ENCODE data around the gene SPATA21. TPM values are rescaled to one million over a fixed set of nuclear protein-coding genes. Genes with fewer than 3 reads are reported as not detected.

Gene SPATA21
- total and polyA plus RNA-seq, 2 experiments from 2014 or later = 2.6 TPM; not detected in 1

DNA sequence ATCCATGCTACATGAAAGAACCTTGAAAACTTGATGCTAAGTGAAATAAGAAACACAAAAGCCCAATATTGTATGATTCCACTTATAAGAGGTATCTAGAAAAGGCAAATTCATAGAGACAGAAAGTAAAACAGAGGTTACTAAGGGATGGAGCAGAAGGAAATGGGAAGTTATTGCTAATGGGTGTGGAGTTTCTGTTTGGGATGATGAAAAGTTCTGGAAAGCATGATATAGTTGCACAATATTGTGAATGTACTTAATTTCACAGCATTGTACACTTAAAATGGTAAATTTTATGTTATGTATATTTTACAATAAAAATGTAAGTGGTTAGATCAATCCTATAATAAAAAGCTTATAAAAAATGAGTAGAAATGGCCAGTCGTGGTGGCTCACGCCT, 1.7 kb upstream of the SPATA21 start:
- H3K4me3 ChIP-seq = no peak overlapping the region
- H2AFZ ChIP-seq = no peak overlapping the region
- H3K9me2 ChIP-seq (ENCODE audit: insufficient read depth) = no peaks in the 10 kb centered on the region
- peaks cover 10% of the 10 kb centered on the region; the same call in 1 of the 2 replicates for H3K27me3 ChIP-seq (ENCODE audit: insufficient read depth)
- H3K4me1 ChIP-seq (ENCODE audit: insufficient read depth) = no peaks in the 10 kb centered on the region; the same call in 1 of the 2 replicates
- Mint-ChIP-seq H3K36me3 (ENCODE audit: low read depth) (peaks cover 2% of the 10 kb centered on the region; the same call in 1 of the 3 replicates), H3K27ac (no peak overlapping the region), H3K27me3 (ENCODE audit: insufficient read depth, low read depth, poor library complexity) (peaks cover 14% of the 10 kb centered on the region), H3K4me1 (0 out of 3 replicates have a peak, but pooled peaks cover 7% of the 10 kb centered on the region), H3K9me3 (no peaks in the 10 kb centered on the region), H3K4me3 (no peak overlapping the region)
- H3K79me2 ChIP-seq (replicated peaks; ENCODE audit: insufficient read depth) = peaks cover 16% of the 10 kb centered on the region
- TF ChIP-seq STAT1 (IDR thresholded peaks at IDR 0.05; ENCODE audit: unreplicated experiment) (no peak), JUNB (IDR thresholded peaks at IDR 0.05; ENCODE audit: unreplicated experiment) (no peak), NANOG (IDR thresholded peaks at IDR 0.05; ENCODE audit: borderline replicate concordance) (no peak), POLR2AphosphoS5 (IDR thresholded peaks at IDR 0.05; ENCODE audit: low read depth) (no peak), CREB1 (CRISPR knock-in tag; IDR thresholded peaks at IDR 0.05; ENCODE audit: low read depth) (no peak), EZH2phosphoT487 (IDR thresholded peaks at IDR 0.05; ENCODE audit: unreplicated experiment) (no peak), EZH2 (IDR thresholded peaks at IDR 0.05; ENCODE audit: low read depth, unreplicated experiment) (no peak), ZNF114 (CRISPR knock-in tag; IDR thresholded peaks at IDR 0.05) (no peak), ZNF331 (CRISPR knock-in tag; IDR thresholded peaks at IDR 0.05; ENCODE audit: low read depth) (no peak)
- TF ChIP-seq, protein P1, sequence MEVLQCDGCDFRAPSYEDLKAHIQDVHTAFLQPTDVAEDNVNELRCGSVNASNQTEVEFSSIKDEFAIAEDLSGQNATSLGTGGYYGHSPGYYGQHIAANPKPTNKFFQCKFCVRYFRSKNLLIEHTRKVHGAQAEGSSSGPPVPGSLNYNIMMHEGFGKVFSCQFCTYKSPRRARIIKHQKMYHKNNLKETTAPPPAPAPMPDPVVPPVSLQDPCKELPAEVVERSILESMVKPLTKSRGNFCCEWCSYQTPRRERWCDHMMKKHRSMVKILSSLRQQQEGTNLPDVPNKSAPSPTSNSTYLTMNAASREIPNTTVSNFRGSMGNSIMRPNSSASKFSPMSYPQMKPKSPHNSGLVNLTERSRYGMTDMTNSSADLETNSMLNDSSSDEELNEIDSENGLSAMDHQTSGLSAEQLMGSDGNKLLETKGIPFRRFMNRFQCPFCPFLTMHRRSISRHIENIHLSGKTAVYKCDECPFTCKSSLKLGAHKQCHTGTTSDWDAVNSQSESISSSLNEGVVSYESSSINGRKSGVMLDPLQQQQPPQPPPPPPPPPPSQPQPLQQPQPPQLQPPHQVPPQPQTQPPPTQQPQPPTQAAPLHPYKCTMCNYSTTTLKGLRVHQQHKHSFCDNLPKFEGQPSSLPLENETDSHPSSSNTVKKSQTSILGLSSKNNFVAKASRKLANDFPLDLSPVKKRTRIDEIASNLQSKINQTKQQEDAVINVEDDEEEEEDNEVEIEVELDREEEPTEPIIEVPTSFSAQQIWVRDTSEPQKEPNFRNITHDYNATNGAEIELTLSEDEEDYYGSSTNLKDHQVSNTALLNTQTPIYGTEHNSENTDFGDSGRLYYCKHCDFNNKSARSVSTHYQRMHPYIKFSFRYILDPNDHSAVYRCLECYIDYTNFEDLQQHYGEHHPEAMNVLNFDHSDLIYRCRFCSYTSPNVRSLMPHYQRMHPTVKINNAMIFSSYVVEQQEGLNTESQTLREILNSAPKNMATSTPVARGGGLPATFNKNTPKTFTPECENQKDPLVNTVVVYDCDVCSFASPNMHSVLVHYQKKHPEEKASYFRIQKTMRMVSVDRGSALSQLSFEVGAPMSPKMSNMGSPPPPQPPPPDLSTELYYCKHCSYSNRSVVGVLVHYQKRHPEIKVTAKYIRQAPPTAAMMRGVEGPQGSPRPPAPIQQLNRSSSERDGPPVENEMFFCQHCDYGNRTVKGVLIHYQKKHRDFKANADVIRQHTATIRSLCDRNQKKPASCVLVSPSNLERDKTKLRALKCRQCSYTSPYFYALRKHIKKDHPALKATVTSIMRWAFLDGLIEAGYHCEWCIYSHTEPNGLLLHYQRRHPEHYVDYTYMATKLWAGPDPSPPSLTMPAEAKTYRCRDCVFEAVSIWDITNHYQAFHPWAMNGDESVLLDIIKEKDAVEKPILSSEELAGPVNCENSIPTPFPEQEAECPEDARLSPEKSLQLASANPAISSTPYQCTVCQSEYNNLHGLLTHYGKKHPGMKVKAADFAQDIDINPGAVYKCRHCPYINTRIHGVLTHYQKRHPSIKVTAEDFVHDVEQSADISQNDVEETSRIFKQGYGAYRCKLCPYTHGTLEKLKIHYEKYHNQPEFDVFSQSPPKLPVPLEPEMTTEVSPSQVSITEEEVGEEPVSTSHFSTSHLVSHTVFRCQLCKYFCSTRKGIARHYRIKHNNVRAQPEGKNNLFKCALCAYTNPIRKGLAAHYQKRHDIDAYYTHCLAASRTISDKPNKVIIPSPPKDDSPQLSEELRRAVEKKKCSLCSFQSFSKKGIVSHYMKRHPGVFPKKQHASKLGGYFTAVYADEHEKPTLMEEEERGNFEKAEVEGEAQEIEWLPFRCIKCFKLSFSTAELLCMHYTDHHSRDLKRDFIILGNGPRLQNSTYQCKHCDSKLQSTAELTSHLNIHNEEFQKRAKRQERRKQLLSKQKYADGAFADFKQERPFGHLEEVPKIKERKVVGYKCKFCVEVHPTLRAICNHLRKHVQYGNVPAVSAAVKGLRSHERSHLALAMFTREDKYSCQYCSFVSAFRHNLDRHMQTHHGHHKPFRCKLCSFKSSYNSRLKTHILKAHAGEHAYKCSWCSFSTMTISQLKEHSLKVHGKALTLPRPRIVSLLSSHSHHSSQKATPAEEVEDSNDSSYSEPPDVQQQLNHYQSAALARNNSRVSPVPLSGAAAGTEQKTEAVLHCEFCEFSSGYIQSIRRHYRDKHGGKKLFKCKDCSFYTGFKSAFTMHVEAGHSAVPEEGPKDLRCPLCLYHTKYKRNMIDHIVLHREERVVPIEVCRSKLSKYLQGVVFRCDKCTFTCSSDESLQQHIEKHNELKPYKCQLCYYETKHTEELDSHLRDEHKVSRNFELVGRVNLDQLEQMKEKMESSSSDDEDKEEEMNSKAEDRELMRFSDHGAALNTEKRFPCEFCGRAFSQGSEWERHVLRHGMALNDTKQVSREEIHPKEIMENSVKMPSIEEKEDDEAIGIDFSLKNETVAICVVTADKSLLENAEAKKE (CRISPR knock-in tag; IDR thresholded peaks at IDR 0.05) = no peak
- TF ChIP-seq, protein P2, sequence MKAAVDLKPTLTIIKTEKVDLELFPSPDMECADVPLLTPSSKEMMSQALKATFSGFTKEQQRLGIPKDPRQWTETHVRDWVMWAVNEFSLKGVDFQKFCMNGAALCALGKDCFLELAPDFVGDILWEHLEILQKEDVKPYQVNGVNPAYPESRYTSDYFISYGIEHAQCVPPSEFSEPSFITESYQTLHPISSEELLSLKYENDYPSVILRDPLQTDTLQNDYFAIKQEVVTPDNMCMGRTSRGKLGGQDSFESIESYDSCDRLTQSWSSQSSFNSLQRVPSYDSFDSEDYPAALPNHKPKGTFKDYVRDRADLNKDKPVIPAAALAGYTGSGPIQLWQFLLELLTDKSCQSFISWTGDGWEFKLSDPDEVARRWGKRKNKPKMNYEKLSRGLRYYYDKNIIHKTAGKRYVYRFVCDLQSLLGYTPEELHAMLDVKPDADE (IDR thresholded peaks at IDR 0.05) = no peak
- TF ChIP-seq, protein P3, sequence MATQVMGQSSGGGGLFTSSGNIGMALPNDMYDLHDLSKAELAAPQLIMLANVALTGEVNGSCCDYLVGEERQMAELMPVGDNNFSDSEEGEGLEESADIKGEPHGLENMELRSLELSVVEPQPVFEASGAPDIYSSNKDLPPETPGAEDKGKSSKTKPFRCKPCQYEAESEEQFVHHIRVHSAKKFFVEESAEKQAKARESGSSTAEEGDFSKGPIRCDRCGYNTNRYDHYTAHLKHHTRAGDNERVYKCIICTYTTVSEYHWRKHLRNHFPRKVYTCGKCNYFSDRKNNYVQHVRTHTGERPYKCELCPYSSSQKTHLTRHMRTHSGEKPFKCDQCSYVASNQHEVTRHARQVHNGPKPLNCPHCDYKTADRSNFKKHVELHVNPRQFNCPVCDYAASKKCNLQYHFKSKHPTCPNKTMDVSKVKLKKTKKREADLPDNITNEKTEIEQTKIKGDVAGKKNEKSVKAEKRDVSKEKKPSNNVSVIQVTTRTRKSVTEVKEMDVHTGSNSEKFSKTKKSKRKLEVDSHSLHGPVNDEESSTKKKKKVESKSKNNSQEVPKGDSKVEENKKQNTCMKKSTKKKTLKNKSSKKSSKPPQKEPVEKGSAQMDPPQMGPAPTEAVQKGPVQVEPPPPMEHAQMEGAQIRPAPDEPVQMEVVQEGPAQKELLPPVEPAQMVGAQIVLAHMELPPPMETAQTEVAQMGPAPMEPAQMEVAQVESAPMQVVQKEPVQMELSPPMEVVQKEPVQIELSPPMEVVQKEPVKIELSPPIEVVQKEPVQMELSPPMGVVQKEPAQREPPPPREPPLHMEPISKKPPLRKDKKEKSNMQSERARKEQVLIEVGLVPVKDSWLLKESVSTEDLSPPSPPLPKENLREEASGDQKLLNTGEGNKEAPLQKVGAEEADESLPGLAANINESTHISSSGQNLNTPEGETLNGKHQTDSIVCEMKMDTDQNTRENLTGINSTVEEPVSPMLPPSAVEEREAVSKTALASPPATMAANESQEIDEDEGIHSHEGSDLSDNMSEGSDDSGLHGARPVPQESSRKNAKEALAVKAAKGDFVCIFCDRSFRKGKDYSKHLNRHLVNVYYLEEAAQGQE (IDR thresholded peaks at IDR 0.05; ENCODE audit: unreplicated experiment) = no peak
- TF ChIP-seq, protein P4, sequence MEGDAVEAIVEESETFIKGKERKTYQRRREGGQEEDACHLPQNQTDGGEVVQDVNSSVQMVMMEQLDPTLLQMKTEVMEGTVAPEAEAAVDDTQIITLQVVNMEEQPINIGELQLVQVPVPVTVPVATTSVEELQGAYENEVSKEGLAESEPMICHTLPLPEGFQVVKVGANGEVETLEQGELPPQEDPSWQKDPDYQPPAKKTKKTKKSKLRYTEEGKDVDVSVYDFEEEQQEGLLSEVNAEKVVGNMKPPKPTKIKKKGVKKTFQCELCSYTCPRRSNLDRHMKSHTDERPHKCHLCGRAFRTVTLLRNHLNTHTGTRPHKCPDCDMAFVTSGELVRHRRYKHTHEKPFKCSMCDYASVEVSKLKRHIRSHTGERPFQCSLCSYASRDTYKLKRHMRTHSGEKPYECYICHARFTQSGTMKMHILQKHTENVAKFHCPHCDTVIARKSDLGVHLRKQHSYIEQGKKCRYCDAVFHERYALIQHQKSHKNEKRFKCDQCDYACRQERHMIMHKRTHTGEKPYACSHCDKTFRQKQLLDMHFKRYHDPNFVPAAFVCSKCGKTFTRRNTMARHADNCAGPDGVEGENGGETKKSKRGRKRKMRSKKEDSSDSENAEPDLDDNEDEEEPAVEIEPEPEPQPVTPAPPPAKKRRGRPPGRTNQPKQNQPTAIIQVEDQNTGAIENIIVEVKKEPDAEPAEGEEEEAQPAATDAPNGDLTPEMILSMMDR (conservative IDR thresholded peaks at IDR 0.05; ENCODE audit: low read depth in 2 of 2) = no peak
- H3F3A ChIP-seq (replicated peaks; ENCODE audit: low read depth) = peaks cover 8% of the 10 kb centered on the region
- H3K27ac ChIP-seq (ENCODE audit: low read depth) = no peak overlapping the region
- no peak overlapping the region for H3K4me2 ChIP-seq
- no peak for ATAC-seq
- DNase-seq (ENCODE audit: low spot score) = no peak
- no peaks in the 10 kb centered on the region for H3K36me3 ChIP-seq (ENCODE audit: insufficient read depth)
- peaks cover 24% of the 10 kb centered on the region; the same call in 1 of the 2 replicates for H4K20me1 ChIP-seq (replicated peaks; ENCODE audit: insufficient read depth)
